Adrenal gland (tissue), 5 donors: ENCODE results near the gene RPL7L1.

ENCODE experiments used
- CTCF ChIP-seq, 6 experiments: fragments of 450-650 bp in 4 of 6; fragments of 200-600 bp in 2 of 6; sonication (generic) in 1 of 6; IDR thresholded peaks; 1 replicate in 5 of 6; 2 replicates in 1 of 6; pipeline versions ENCODE4 v1.5.1 to v1.8.0; 2016 to 2021; ENCODE audit warnings: antibody characterized with exemption in 6 of 6, mild to moderate bottlenecking in 2 of 6, moderate library complexity in 1 of 6
- POLR2A ChIP-seq, 2 donors: fragments of 450-650 bp; IDR thresholded peaks; one replicate each; pipeline ENCODE4 v1.6.1; 2017; ENCODE audit warnings: antibody characterized with exemption in 2 of 2, mild to moderate bottlenecking in 2 of 2, moderate library complexity in 1 of 2
- donor health status: DM: no; HTN: no; CAD: no.

- no peak for TF ChIP-seq CTCF (IDR thresholded peaks at IDR 0.05)
- TF ChIP-seq POLR2A (IDR thresholded peaks at IDR 0.05), result no peak
These were observed 11.8 kb downstream of the RPL7L1 start for GRCh38 chr6:42891199-42891722.
